ENCODE data around the gene SPRY1. TPM values are rescaled to one million over a fixed set of nuclear protein-coding genes. Genes with fewer than 3 reads are reported as not detected.

SPRY1 gene
- total RNA-seq, 3 donors from 2014 or later: 26.5 to 46.4 (median 27.2) TPM

GRCh38 chr4:123412091-123412505 lies 15.5 kb downstream of the SPRY1 start:
- Histone ChIP-seq H3K36me3 (ENCODE audit: low read depth) (no peaks in the 10 kb centered on the region), H3K4me3 (no peak overlapping the region), H3K9me3 (no peaks in the 10 kb centered on the region), H3K4me1 (ENCODE audit: low read depth) (peaks cover 20% of the 10 kb centered on the region)
- TF ChIP-seq CTCF (IDR thresholded peaks at IDR 0.05): no peak
- DNase-seq (no peak), ATAC-seq (peak; percentile 39)
- intact Hi-C loops (cut with DNase I, micrococcal nuclease): loop anchor here in 1 of 2 donors (10.0 kb wide), 1 partner anchor 93 kb away; no protein-coding TSS in a partner anchor

DNA sequence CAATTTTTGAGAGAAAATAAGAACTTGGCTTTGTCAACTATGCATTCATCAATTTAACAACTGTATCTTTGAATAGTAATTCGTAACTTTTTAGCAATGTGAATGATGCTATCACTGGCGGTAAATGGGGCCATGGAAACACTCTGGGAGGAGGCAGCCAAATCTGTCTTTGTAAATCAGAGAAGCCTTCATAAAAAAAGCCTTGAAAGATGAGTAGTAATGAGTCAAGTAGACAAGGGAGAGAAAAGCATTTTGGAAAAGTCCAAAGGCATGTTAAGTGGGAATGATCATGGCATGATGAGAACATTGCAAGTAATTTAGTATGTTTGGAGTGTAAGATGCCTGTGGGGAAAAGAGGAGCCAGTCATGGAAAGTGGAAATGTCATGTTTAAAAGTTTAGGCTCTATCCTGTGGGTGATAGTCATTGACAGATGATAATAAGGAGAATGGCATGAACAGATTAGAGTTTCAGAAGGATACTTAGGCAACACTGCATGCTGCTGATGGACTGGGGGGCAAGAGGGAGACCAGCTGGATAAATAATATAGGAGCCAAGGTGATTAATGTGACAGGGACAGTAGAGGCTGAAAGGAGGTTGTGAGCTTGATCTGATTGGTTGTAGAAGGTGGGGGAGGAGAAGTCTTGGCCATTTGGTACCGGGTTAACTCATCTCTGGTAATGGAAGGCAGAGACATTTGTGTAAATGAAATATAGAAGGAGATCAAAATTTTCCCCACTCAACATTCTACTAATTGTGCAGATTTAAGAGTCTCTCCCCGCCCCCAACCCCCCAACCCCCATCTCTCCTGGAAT lies 16.3 kb downstream of the SPRY1 start:
- Histone ChIP-seq H3K4me3 (no peak overlapping the region), H3K36me3 (ENCODE audit: low read depth) (no peaks in the 10 kb centered on the region), H3K4me1 (ENCODE audit: low read depth) (peaks cover 22% of the 10 kb centered on the region), H3K9me3 (no peaks in the 10 kb centered on the region)
- TF ChIP-seq CTCF (IDR thresholded peaks at IDR 0.05): no peak
- DNase-seq (no peak), ATAC-seq (peak; percentile 5)
- intact Hi-C loops (cut with DNase I, micrococcal nuclease): loop anchor here in 1 of 2 donors (10.0 kb wide), 1 partner anchor 92 kb away; no protein-coding TSS in a partner anchor

DNA sequence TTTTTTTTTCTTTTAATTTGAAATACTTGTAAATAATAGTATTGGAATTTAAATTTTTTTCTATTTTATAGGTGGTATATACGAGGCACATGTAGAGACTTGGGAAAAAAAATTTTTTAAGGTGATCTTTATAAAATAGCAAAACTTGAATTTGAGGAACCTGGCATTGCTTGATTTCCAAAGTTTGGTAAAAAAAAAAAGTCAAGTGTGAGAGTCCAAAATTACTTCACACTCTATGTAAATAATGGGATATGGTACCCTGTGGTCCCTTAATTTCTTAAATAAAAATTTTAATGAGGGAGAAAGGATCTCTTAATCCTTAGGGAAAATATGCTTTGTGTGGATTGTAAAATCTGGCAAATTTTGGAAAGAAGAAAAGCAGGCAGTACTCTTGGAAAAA lies 19.0 kb downstream of the SPRY1 start:
- peaks cover 29% of the 10 kb centered on the region for H3K4me1 ChIP-seq (ENCODE audit: low read depth)
- no peak for ATAC-seq
- intact Hi-C loops (cut with DNase I, micrococcal nuclease): loop anchor here in 1 of 2 donors (10.0 kb wide), 1 partner anchor 89 kb away; no protein-coding TSS in a partner anchor

GRCh38 chr4:123415977-123416376 lies 19.4 kb downstream of the SPRY1 start:
- intact Hi-C loops (cut with DNase I, micrococcal nuclease): loop anchor here in 1 of 2 donors (10.0 kb wide), 1 partner anchor 89 kb away; no protein-coding TSS in a partner anchor
- ATAC-seq (no peak), DNase-seq (no peak)
- no peaks in the 10 kb centered on the region for H3K9me3 ChIP-seq
- no peak for TF ChIP-seq CTCF (IDR thresholded peaks at IDR 0.05)
- H3K4me1 ChIP-seq (ENCODE audit: low read depth): peaks cover 29% of the 10 kb centered on the region
- no peaks in the 10 kb centered on the region for H3K36me3 ChIP-seq (ENCODE audit: low read depth)
- no peak overlapping the region for H3K4me3 ChIP-seq

More for the DNA sequence above, 19.0 kb downstream of the SPRY1 start:
- DNase-seq: no peak
- Histone ChIP-seq H3K4me3 (no peak overlapping the region), H3K36me3 (ENCODE audit: low read depth) (no peaks in the 10 kb centered on the region), H3K9me3 (no peaks in the 10 kb centered on the region)
- no peak for TF ChIP-seq CTCF (IDR thresholded peaks at IDR 0.05)

DNA sequence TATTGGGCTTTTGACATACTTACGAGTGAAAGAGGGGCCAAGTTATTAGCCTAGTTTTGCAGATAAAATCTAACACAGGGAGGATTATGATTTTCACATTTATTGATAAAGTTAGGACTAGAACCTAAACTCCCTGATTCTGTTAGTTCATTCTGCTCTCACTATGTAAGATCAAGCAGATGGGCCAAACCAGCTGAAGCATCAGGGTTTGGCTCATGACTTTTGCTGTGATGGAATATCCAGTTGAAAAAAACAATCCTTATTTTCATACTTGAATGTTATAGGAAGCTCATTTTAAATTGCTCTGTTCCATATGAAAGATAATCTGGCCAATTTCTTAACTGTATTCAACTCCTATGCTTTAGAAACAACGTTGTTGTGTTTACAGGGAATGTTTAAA lies 21.2 kb downstream of the SPRY1 start:
- Histone ChIP-seq H3K36me3 (ENCODE audit: low read depth) (no peaks in the 10 kb centered on the region), H3K4me3 (no peak overlapping the region), H3K4me1 (ENCODE audit: low read depth) (peaks cover 19% of the 10 kb centered on the region), H3K9me3 (no peaks in the 10 kb centered on the region)
- ATAC-seq: no peak
- intact Hi-C loops (cut with DNase I, micrococcal nuclease): loop anchor here in 1 of 2 donors (10.0 kb wide), 1 partner anchor 87 kb away; no protein-coding TSS in a partner anchor
- TF ChIP-seq CTCF (IDR thresholded peaks at IDR 0.05): no peak
- DNase-seq: no peak

Data from mucosa of descending colon (tissue), 3 donors.